Stimulated activated CD4-positive, alpha-beta T cell treated with anti-CD3 and anti-CD28 coated beads, TNF-alpha, amount 100 ng/mL, for 48 hours (primary cell): Measurements from ENCODE around the gene COL23A1.
"Not testable (repeated sequence)": the region's sequence is repeated elsewhere in the genome, so short reads cannot be mapped to it uniquely, and the experiment has no call there.

ENCODE experiments used
- DNase-seq, 3 donors: peaks; one replicate each; pipeline ENCODE4 v3.0.0-alpha.2; 2020; ENCODE audit warnings: low read depth in 3 of 3

The COL23A1 gene

DNA sequence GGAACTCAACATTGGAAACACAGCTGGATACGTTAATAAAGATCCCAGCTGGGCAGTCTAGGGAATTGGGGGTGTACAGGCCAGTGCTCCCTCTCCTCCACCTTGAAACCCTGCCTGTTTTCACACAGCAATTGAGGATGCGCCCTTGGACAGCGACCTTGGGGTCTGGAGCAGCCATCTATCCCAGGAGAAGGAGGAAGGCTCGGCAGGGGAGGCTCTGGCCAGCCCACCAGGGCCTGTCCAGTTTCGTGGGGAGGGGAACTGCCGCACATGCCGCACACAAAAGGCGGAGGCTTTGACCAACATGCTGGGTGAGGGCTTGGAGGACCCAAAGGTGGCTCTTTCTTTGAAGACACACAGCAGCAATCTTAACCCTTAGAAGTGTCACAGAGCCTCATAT, 1.4 kb downstream of the COL23A1 start:
- no peak for DNase-seq

DNA sequence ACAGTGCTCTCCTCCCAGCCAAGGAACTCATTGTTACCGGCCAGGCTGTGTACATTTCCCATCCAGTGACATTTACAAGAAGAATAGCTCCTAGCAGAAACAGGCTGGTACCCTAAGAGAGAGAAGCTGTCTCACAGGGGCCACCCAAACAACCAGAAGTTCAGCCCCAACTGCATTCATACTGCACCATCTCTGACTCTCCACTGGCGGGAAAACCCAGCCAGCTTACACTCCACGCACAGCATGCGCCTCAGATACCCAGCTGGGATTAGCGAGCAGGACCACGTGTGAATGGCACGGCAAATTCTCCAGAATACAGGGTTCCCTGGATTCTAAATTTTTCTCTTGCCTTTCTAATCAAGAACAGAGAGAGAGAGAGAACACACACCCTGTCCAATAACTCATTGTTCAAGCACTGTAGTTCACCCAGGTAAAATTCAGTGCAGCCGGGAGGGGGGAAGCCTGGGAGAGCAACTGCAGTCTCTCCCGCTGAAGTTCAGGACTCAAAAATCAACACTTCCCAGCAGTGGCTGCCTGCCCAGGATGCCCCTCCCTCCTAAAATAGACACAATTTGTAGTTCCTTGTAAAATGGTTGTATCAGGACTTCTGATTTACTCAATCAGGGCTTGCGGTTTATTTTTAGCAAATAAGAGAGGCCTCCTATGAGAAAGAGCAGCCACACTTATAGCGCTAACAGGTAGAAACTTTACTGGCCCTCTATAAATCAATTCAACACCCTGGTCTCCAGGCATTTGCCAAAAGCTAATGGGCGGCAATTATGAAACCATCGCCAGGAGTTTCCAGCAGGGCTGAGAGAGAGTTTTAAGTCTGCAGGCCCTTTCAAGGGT, 2.2 kb downstream of the COL23A1 start:
- no peak for DNase-seq

DNA sequence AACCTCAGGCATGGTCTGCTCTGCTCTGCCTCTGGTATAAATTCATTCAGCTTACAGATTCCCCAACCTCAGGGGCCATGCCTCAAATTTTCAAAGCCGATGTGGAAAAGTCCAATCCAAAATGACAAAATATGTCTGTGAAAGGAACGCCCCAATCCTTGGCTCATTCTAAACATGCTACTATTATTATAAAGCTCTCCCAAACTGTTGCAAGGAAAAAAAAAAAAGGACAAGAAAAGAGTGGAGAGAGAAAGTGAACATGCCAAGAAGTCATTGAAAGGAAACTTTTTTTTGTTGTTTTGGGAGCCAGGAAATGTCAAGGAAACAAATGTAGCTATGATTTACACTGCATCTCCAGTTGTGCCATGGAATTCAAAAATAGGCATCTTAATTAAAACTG, 3.8 kb downstream of the COL23A1 start:
- DNase-seq = no peak

DNA sequence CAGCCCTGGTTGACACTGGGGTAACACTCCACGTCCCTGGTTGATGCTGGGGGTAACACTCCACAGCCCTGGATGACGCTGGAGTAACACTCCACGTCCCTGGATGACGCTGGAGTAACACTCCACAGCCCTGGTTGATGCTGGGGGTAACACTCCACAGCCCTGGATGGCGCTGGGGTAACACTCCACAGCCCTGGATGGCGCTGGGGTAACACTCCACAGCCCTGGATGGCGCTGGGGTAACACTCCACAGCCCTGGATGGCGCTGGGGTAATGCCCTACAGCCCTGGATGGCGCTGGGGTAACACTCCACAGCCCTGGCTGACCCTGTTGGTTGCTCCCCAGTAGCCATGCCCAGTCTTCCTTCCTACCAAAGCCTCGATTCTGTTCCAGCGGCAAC, 4.8 kb downstream of the COL23A1 start:
- DNase-seq = not testable (repeated sequence)

DNA sequence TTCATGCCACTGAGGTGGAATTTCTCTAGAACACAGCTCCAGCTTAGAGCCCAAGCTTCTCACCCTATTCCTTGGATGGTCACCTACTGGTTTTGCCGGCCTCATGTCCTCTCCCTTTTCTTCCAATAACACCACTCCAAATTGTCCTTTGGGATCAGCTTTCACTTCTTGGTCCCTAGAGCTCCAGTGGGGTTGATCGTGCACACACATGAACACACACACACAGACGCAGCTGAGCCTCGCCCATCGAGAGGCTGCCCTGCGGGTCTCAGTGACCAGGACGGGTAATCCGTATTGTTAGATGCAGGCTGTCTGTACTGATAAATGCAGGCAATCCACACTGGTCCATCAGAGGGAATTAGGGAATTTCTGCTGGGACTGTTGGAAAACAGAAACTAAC, 6.9 kb downstream of the COL23A1 start:
- no peak for DNase-seq

DNA sequence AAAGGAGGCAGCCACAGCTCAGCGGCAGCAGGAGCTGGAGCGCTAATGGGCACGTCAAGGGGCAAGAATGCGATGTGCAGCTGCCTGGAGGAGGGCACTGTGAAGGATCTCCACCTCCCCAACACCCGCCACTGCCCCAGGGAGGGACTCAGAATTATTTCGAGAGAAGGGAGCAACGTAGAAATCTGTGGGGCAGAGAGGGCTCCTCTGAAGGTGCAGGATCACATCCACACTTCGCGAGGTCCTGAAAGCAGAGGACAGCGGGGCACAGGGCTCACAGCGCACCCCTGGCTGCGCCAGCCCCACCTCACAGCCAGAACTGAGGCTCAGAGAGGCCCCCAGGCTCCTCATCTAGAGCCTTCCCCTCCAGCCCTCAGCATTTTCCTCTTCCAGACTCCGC, 7.9 kb downstream of the COL23A1 start:
- DNase-seq = no peak

DNA sequence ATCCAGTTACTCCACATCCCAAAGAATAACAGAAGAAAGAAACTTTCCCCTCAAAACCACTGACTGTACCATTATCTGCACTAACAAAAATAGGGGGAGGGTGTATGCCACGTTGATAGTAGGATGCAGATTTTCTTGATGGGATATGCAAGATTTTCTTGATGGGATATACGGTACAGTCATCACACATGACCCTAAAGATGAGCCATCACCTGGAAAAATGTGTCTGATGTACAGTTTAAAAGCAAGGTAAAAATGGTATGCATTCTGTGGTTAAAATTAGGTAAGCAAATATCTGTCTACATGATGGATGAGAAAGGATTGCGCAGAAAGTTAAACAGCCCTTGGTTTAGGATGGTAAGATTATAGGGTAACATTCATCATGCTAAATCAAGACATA, 8.6 kb downstream of the COL23A1 start:
- DNase-seq = no peak

DNA sequence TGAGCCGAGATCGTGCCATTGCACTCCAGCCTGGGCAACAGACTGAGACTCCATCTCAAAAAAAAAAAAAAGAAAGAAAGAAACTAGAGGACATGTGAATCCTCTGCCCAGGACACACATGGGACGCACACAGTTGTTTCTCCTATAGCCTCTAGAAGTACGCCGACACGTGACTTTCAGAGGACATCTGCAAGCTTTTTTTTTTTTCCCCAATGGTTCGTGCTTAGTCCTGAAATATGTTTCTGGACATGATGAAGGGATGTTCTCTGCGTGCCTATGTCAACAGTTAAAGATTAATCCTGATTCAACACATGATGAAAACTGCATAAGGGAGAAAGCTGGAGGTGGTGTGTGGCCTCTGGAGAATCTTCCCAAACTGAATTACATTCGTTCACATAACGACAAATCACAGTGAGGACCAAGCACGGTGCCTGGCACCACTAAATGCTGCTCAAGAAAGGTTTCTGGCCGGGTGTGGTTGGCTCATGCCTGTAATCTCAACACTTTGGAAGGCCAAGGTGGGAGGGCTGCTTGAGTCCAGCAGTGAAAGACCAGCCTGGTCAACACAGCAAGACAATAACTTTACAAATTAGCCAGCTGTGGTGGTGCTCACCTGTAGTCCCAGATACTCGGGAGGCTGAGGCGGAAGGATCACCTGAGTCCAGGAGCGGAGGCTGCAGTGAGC, 9.8 kb downstream of the COL23A1 start:
- DNase-seq = no peak

DNA sequence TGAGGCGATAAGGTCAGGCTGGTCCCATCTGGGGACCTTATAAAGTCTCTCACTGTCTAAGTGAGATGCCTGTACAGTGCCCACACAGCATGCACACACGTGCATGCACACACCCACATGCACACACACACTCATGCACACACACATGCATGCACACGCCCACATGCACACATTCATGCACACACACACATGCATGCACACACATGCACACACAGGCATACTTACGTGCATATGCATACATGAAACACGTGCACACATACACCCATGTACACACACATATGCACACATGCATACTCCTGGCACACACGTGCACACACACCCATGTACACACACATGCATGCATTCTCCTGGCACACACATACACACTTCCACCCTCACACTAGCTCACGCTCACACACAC, 12.2 kb downstream of the COL23A1 start:
- DNase-seq = no peak

DNA sequence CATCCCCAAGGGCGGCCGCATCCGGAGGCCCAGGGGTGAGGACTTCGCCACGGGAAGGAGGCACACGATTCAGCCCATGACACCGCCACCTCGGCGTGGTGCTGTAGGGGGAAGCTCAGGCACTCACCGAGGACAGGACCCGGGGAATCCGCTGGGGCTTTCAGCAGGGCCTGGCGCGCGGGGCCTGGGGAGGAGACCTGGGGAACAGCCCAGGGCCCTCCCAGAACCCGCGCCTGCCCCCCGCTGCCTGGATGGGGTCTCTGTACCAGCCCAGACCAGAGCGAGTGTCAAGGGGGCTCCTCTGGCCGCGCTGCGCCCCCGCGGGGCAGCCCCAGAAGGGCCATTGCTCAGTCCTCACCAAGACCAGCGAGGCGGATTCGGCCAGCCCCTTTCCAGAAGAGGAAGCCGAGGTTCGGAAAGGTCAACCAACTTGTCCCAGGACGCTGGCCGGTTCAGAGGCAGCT, 12.8 kb downstream of the COL23A1 start:
- DNase-seq = no peak

DNA sequence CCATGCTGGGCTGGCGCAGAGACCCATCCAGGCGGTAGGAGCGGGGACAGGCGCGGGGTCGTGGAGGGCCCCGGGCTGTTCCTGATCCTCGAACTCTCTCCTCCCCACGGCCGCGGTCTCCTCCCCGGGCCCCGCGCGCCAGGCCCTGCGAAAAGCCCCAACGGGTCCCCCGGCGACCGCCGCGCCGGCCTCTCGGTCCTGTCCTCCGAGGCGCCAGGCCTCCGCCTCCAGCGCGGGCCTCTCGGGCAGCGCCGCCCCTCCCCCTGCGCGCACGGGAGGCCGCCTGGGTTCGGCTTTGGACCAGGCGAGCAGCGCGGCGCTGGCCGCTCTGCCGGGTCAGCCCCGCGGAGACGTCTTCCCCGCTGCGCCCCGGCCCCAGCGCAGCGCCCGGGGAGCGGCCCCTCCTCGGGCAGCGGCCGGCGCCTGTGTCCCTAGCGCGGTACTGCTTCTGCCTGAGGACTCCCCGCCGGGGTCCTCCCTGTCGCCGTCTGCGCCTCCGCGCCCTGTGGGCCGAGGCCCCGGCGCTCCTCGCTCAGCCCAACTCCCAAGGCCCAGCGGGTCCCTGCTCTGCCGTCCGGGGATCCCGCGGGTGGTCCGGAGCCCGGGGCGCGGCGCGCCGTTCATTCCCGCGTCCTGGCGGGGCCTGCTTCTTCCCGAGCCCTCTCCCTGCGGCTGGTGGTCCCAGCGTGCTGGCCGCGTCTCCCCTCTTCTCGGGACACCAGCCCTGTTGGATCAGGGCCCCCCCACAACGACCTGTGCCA, 13.4 kb downstream of the COL23A1 start:
- DNase-seq = no peak

DNA sequence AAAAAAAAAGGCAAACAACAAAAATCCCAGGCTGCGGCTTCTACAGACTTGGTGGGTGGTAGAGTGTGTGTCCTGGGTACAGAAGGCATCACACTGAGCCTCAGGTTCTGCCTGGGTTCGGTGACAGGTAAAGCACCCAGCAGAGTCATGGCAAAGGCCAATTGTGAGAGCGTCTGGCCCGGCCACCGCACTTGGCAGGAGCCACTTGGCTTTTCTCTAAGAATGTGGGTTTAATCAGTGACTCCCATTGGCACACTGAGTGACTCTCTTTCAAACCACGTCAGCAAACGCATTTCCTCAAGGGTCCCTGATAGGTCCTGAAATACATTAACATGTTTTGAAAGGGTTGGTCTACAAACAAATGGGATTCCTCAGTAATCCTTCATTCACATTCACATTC, 17.0 kb downstream of the COL23A1 start:
- DNase-seq = no peak

DNA sequence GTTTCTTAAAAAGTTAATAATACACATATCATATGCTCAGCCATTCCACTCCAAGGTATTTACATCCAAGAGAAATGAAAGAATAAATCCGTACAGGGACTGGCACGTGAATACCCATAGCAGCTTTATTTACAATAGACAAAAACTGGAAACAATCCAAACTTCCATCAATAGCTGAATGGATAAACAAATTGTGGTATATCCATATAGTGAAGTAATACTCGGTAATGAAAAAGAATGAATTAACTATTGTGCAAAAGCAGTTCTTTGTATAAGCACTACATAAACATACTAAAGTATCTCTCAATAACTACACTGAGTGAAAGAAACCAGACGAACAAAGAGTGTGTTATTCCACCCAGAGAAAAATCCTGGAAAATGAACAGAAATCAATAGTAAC, 17.6 kb downstream of the COL23A1 start:
- no peak for DNase-seq

DNA sequence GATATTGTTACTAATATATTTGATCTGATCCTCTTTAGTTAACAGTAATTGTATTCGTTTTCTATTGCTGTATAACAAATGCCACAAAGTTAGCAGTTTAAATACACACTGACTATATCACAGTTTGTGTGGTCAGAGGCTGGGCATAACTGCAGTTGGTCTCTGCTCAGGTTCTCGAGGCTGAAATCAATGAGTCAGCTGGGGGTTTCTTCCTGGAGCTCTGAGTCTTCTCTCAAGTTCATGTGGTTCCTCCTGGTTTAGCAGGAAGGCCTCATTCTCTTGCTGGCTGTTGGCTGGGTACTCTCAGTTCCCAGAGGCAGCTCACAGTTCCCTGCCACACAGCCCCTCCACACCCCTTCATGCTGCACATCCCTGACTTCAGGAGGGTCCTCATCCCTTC, 20.7 kb downstream of the COL23A1 start:
- DNase-seq = no peak

DNA sequence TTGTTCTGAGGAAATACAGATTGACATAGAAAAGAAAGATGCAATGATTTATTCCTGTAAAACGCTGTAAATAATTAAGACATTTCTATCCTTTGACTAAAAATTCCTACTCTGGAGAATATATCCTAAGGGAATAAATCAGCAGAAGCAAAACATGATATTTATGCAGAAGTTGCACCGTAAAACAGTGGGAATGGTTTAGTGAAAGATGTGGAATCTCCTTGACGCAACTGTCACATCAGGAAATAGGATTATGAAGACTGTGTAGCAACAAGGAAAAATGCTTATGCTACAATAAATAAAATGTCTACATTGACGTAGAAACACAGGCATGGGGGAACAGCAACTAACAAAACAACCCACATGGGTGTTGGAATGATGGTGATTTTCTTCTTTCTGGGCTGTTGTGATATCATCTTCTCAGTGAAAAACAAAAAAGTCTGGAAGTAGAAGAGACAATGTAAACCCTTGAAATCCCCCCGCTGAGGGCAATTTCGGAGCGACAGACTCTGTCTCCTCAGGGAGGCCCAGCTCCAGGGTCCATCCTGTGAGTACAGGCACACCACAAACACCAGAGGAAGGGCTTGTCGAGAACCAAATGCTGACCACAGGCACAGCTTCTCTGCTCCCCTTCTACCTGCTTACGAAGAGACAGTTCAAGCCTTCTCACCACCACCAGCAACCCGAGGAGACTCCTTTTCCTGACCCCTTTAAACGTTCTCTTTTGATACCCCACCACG, 25.2 kb downstream of the COL23A1 start:
- DNase-seq = no peak

DNA sequence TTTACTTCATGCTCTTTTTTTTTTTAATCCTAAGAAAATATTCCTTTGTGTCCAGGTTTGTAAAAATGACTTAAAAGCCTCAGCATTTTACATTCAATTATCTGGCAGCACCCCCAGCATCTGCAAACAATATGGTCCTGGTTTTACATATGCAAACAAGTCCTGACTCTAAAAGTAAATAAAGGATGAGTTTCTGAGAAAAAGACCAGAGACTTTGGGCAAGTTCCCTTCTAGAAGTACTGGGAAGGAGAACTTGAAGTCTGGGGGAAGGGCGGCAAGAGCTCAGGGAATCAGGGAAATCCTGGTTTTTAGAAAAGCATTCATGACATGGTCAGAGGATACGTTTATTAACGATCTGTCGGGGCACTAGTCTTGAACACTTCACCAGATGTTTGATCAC, 25.8 kb downstream of the COL23A1 start:
- no peak for DNase-seq

DNA sequence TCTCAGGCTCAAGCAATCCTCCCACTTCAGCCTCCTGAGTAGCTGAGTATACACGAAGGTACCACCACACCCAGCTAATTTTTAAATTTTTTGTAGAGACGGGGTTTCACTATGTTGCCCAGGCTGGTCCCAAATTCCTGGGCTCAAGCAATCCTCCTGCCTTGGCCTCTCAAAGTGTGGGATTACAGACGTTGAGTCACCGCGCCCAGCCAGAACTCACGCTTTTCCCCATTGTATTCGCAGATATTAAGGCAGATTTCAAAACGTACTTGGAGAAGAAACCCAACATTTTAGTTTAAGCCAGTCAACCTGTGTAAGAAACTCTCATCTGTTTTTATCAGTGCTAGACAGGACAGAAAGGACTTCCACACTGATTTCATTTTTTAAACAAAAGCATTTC, 26.6 kb downstream of the COL23A1 start:
- DNase-seq = no peak

DNA sequence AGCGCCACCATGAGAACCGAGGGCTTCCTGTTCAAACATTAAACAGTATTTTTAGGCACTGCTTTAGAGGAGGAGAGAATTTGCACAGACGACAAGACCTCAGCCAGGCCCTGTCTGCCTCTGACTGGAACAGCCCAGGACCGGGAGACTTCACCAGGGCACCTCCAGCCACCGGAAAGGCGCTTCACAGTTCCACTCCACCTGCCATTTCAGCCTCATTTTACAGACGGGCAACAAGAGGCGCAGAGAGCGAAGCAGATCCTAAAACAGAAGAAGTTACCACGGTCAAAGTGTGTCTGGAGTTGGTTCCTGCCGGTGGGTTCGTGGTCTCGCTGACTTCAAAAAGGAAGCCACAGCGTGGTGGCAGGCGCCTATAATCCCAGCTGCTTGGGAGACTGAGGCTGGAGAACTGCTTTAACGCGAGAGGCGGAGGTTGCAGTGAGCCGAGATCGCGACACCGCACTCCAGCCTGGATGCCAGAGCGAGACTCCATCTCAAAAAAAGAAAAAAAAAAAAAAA, 28.4 kb downstream of the COL23A1 start:
- DNase-seq = no peak

DNA sequence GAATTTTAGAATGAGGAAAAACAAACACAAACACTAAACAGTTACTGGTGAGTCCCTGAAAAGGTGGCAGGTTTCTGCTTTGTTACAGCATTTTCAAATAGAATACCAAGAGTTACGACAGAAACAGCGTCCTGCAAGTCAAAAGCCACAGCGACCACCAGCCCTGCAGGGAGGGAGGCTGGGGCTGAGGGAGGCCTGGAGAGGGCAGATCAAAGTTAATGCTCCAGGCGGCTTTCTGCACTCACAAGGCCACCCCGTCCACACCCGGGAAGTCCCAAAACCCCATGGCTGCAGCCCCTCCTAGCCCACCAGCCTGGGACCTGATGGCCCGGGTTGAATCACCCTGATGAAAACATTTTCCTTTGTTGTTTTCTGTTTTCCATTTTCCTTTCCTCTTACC, 29.3 kb downstream of the COL23A1 start:
- no peak for DNase-seq

DNA sequence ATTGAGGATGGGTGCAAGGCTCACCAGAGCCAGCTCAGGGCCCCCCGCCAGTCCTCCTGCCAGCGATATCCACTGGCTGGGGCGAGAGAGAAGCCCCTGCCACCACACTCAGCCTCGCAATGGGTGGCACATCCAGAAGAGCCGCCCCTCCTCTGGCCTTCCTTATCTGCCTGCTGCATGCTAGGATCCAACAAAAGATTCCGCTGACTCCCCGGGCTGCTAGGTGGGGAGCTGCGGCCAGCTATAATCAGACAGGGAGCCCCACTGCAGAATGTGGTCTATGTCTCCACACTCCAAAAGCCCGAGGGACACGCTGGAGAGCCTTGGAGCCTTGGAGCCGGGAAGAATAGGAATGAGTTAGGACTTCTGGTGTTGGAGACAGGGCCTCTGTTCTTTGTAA, 32.8 kb downstream of the COL23A1 start:
- no peak for DNase-seq

DNA sequence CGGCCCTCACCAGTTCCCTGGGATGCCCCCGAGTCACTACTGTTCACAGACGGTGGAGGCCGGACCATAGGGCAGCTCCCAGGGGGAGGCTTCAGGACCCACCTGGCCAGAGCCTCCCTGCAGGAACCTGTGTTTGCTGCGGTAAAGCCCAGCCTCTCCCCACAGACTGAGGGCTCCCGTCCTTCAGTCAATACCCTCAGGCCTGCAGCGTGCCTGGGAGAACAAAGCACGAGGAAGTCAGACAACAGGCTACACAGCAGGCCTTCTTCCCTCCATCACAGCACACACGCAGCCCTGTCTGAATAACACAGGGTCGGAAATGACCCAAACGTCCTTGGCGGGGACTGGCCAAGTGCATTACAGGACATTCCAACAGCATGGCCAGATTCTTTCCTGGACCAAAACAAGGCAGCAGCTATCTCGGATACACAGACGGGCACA, 34.4 kb downstream of the COL23A1 start:
- no peak for DNase-seq

DNA sequence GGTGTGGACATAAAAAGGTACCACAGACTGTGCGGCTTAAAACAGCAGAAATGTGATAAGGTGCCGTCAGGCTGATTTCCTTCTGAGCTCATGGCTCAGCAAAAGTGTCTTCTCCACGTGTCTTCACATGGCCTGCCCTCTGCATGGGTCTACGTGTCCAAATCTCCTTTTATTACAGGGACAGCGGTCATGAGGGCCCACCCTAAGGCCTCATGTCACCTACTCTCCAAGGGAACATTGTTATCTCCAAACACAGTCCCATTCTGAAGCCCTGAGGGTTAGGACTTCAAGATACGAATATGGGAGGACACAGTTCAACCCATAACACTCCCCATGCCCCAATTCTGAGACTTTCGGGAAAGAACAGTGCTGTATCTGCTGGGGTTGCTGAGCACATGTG, 35.2 kb downstream of the COL23A1 start:
- no peak for DNase-seq
